GM23248 (cell line): Measurements from ENCODE around the gene PHF23.

ENCODE experiments used
- EZH2 ChIP-seq: fragments of 200-600 bp; sonication (generic); IDR thresholded peaks from 2 replicates; pipeline ENCODE4 v1.6.1; 2018; ENCODE audit warnings: antibody characterized with exemption, mild to moderate bottlenecking; ENCODE audit not compliant: insufficient read depth, poor library complexity, severe bottlenecking
- EZH2phosphoT487 ChIP-seq: fragments of 200-600 bp; sonication (generic); IDR thresholded peaks from 2 replicates; pipeline ENCODE4 v1.6.1; 2018; ENCODE audit warnings: antibody characterized with exemption, moderate library complexity, mild to moderate bottlenecking, low read depth; ENCODE audit not compliant: insufficient read depth

DNA sequence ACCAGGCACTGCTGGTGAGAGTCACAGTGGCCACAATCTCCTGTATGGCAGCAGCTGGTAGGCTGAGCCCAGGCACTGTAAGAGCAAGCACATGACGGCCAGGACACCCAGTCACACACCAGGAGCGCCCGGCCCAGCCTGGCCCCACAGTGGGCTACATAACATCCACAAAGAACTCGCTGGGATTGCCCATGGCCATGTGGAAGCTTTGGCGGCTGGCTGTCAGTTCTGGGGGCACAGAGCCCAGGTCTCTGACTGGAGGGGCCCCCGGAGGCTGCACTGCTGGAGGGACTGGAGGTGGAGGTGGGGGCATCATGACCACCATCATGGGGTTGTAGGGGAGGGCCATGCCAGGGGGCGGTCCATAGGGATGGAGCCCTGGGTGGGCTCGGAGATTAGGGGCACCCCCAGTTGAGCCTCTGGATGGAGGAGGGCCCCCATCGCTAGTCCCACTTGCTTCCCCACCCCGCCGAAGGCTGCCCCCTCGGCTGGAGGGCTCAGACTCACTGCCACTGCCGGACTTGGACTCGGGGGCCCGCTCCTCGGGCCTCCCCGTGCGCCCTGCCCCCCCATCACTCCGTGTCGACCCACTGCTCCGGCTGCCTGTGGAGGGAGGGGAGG, 13.4 kb downstream of the PHF23 start:
- TF ChIP-seq EZH2 (no peak), EZH2phosphoT487 (no peak)
